ENCODE measurements around the gene CYFIP2.

The CYFIP2 gene

DNA sequence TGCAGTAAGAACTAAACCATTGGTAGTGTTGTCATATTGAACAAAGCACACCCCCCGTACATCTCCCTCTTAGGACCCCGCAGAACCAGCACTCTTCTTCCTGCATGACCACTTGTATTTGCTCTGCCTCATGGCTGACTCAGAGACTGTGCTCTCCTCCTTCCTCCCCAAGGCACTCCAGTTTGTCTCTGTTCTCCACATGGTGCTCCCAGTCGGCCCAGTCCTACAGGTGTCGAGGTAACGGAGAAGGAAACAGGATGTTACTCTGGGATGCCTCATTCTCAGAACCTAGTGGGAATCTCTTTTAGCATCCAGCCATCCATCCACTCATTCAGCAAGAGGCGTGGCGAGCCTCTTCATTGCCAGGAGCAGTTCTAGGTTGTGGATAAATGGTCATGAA, 97.1 kb downstream of the CYFIP2 start:
- no peak for DNase-seq

GRCh38 chr5:157365732-157366131, 99.8 kb downstream of the CYFIP2 start:
- no peak for DNase-seq

- peak in 1 of 2 experiments; percentile 58 for DNase-seq
These were observed 101.1 kb downstream of the CYFIP2 start for GRCh38 chr5:157366741-157367674.

GRCh38 chr5:157369507-157369906, 103.6 kb downstream of the CYFIP2 start:
- no peak for DNase-seq

DNA sequence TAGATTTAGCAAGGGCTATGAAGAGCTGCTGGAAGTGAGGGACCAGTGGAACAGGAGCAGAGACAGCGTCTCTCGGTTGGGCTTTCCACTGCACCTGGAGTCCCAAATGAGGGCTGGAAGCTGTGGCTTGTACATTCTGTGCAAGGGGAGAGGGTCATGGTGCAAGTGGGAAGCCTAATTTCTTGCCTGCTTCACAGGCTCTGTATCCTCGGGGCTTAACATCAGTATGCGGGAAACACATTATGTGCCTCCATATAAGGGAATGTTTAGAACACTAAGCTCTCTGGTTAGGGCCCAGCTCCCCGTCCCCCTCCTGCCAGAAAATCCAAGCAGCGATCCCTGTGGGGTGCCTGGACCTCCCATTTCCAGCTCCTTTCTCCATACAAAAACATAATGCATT, 105.0 kb downstream of the CYFIP2 start:
- DNase-seq = no peak

GRCh38 chr5:157371655-157372471, 105.9 kb downstream of the CYFIP2 start:
- no peak for DNase-seq

DNA sequence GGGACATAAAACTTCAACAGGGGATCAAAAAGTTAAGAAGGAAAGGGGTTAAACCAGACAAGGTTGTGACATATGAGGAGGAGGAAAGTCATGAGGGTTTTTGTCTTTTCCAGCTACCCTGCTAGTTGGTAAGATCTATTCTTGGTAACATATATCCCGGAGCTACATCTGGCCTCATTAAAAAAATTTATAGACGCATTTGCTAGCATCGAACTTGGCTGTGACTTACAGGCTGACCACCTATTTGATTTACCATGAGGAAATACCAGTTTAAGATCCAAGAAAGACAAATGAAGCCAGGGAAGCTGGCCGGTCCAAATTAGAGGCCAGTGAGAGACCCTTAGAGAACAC, 106.5 kb downstream of the CYFIP2 start:
- no peak for DNase-seq

DNA sequence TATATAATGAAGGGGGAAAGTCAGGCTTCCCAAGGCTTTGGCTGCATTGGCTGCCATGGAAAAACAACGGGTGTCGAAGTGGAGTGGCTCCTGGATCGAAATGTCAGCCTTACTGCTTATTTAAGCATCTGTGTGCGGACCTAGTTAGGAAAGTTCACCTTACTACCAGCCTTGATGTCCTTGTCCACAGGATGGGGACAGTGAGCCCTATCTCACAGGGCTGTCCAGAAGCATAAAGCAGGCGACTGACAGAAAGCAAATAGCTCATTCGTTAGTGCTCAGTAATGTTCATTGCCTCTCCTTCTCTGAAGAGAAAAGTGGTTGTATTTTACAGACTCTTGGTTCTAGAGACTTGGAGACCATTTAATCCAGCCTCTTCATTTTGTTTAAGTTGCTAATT, 112.6 kb downstream of the CYFIP2 start:
- DNase-seq = no peak

- DNase-seq = no peak
These were observed 114.1 kb downstream of the CYFIP2 start for GRCh38 chr5:157379983-157380382.

DNA sequence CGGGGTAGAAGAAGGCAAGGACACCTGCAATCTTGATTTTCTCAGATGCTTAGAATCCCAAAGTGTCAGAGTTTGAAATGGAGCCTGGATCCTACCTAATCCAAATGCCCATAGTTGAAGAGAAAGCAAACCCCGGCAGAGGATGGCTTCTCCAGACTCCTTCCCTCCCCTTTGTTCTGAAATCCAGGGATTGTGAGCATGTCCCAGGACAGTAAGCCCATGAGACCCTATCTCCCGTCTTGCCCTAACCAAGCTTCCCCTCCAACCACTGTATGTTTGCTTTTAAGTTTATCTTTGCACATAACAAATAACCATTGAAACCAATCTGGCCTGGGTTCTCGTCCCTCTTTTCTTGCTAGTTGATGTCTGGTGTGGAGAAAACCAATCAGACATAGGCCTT, 115.8 kb downstream of the CYFIP2 start:
- DNase-seq = no peak

DNA sequence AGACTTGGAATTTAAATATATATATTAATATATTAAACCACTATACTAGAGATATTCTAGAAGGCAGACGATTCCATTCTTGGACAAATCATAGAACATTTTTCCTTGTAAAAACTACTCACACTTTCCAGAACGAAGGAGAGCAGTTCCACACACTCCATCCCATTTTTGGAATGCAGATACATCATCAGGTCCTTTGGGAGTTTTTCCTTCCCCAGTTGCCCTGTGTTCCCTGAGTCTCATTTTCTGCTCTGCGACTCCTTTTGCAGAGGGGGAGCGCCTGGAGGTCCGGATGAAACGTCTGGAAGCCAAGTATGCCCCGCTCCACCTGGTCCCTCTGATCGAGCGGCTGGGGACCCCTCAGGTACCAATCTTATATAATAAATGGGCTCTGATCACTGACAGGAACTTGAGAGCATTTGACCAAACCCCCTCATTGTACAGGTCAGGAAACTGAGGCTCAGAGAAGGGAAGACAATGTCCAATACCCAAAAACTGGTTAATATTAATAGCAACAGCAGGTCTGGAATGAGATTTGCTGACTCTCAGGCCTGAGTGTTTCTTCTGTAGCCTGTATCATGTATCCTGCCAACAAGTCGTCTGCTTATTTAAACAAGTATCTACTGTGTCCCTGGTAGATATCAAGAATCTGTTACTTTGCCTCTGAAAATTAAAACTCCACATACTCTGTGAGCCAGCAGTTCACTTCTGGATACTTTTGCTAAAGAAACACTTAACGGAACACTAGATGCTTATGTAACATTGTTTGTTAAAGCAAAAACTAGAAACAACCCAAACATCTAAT, 117.3 kb downstream of the CYFIP2 start:
- no peak for DNase-seq

DNA sequence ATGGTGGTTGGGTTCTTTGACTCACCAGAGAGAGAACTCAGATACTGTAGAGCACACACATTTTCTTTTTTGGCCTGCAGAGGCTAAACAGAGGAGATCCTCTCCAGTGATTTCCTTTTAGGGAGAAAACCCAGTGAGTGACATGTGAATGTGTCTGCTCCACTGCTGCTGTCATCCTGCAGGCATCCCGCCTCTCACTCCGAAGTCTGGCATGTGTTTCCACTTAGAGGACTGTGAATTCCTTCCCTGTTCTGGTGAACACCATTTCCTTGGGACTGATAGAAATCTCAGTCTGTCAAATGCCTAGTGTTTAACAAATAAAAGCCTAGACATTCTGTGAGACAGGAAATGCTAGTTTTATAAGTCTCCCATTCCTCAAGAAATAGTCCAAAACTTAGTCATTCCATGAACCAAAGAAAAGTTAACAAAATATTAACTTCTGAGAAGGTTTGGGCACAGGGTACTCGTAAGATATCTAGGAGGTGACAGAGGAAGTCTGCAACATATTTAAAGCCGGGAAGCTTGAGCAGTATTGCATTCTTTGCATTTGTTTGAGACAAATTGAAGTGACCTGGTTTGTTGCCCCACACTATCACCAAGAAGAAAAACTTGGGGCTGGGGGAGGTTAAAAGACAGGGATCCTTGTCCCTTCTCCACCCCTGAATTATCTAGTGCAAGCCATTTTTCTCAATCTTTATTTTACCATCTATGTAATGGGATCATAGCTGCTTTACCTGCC, 119.2 kb downstream of the CYFIP2 start:
- DNase-seq = peak; percentile 52 to 82

DNA sequence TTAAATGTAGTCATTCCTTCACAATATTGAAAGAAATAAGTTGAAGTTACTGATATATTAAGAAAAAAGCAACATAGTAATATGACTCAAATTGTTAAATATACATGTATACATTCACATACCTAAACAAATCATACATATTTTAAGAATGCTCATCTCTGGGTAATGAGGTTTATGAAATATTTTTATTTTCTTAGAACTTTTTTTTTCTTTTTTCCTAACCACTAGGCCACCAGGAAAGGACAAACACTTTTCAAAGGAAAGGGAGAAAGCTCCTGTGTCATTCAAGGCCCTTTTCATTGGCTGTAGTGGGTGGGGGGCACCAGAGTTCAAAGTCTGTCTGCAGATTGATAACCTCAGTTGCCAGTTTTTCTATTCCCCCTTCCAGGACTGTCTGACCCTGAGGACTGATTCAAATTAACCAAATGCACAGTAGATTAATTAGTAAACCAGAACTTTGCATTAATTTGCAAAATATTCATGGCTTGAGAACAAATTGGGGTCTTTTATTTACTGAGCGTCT, 121.2 kb downstream of the CYFIP2 start:
- no peak for DNase-seq

GRCh38 chr5:157387683-157388093, 121.8 kb downstream of the CYFIP2 start:
- peak; percentile 48 to 78 for DNase-seq

DNA sequence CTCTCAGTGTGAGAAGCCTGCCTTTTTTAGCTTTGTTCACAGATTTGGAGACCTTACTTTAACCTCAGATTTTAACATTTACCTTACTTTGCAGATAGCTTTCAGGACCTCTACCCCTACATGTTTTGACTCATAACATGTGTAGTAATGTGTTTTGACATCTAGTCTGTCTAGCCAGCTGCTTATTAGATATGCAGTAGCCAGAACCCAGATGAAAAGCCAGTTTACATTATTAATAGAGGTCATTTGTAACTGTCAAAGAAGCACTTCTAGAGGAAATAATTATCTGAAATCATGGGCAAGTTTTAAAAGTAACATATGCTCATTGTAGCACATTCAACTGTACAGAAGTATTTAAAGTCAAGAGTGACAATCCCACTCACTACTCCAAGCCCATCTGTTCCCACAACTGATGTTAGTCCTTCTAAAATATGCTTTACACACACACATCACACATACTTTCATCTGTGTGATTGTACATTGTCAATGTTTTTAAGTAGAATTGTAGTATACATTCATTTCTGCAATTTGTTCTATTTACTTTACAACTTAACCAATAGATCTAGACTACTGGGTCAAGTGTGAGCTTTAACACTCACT, 122.3 kb downstream of the CYFIP2 start:
- no peak for DNase-seq

DNA sequence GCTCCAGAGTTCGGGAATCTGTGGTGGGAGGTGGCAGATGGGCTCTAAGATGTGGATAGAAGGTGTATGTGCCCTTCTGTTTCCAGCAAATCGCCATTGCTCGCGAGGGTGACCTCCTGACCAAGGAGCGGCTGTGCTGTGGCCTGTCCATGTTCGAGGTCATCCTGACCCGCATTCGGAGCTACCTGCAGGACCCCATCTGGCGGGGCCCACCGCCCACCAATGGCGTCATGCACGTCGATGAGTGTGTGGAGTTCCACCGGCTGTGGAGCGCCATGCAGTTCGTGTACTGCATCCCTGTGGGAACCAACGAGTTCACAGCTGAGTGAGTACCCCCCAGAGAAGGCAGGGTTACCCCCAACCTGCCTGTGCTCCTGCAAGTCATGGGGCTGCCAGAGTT, 123.2 kb downstream of the CYFIP2 start:
- DNase-seq = no peak

GRCh38 chr5:157390133-157390532, 124.2 kb downstream of the CYFIP2 start:
- DNase-seq = no peak

DNA sequence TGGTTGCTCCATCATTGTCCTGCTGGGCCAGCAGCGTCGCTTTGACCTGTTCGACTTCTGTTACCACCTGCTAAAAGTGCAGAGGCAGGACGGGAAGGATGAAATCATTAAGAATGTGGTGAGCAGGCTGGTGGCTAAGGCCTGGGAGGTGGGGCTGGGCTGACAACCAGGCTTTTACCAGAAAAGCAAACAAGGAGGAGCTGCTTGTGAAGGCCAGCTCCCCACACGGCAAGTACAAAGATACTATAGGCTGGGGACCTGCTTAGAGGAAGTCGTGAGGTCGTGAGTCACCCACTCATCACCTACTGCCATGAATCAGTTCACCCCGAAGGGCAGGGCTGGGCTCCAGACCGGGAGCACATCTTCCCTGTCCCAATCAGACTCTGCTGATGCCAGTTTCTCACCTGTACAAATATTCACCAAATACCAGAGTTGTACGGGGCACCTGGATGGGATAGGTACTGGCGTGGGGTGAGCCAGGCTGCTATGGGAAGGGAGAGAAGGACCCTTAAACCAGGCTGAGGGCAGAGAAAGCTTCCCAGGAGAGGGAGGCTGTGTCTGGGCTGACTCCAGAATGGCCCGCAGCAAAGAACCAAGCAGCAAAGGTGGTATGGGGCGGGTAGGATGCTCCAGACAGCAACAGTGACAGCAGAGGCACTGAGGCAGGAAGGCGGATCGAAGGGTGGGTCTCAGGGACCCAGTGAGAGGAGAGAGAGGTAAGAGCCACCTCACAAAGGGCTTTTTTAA, 124.8 kb downstream of the CYFIP2 start:
- DNase-seq = peak; percentile 96 to 98

DNA sequence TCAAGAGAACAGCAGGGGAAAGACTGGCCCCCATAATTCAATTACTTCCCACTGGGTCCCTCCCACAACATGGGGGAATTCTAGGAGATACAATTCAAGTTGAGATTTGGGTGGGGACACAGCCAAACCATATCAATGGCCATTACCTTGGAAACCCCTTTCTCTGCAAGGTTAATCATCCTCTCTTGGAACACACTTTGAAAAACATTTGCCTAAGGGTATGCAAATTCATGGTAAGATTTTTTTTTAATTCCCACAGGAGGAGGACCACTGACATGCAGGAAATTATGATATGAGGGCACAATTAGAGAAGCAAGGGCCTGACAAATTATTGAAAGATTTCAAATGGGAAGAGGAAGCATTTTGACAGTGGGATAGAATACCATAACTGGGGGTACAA, 132.4 kb downstream of the CYFIP2 start:
- DNase-seq = no peak

GRCh38 chr5:157400741-157401495, 135.0 kb downstream of the CYFIP2 start:
- no peak for DNase-seq
